GM21367 (cell line): ENCODE results near the gene MLLT10.
A peak's percentile ranks its signal among the peaks of the same experiment; 100 is the strongest.
"Not testable (repeated sequence)": the region's sequence is repeated elsewhere in the genome, so short reads cannot be mapped to it uniquely, and the experiment has no call there.

ENCODE experiments used
- ATAC-seq: cut with Tn5 transposase; IDR thresholded peaks from one replicate; pipeline ENCODE4 v1.9.1; 2021; ENCODE audit not compliant: unreplicated experiment

Gene MLLT10

GRCh38 chr10:21574514-21574913, 40.5 kb downstream of the MLLT10 start:
- ATAC-seq, result not testable (repeated sequence)

- ATAC-seq, result no peak
Measured at GRCh38 chr10:21579291-21579690, 45.3 kb downstream of the MLLT10 start.

GRCh38 chr10:21581421-21581834, 47.4 kb downstream of the MLLT10 start:
- peak; percentile 68 for ATAC-seq

- no peak for ATAC-seq
Measured at GRCh38 chr10:21584834-21585530, 51.0 kb downstream of the MLLT10 start.

GRCh38 chr10:21587391-21587790, 53.4 kb downstream of the MLLT10 start:
- no peak for ATAC-seq

GRCh38 chr10:21588159-21588558, 54.1 kb downstream of the MLLT10 start:
- ATAC-seq, result not testable (repeated sequence)

- no peak for ATAC-seq
Measured at GRCh38 chr10:21593986-21594385, 60.0 kb downstream of the MLLT10 start.

- no peak for ATAC-seq
Measured at GRCh38 chr10:21599582-21599981, 65.5 kb downstream of the MLLT10 start.

- no peak for ATAC-seq
Measured at GRCh38 chr10:21600804-21601433, 66.9 kb downstream of the MLLT10 start.

- ATAC-seq, result no peak
Measured at GRCh38 chr10:21602313-21602712, 68.3 kb downstream of the MLLT10 start.

- ATAC-seq, result no peak
Measured at GRCh38 chr10:21603721-21604120, 69.7 kb downstream of the MLLT10 start.

GRCh38 chr10:21604651-21605050, 70.6 kb downstream of the MLLT10 start:
- ATAC-seq, result no peak

- ATAC-seq, result no peak
Measured at GRCh38 chr10:21607907-21608306, 73.9 kb downstream of the MLLT10 start.

GRCh38 chr10:21614000-21614399, 80.0 kb downstream of the MLLT10 start:
- ATAC-seq, result no peak

- ATAC-seq, result no peak
Measured at GRCh38 chr10:21617267-21617666, 83.2 kb downstream of the MLLT10 start.

- ATAC-seq, result no peak
Measured at GRCh38 chr10:21623291-21623690, 89.3 kb downstream of the MLLT10 start.

GRCh38 chr10:21624421-21624820, 90.4 kb downstream of the MLLT10 start:
- not testable (repeated sequence) for ATAC-seq

- ATAC-seq, result no peak
Measured at GRCh38 chr10:21624951-21625350, 90.9 kb downstream of the MLLT10 start.

- no peak for ATAC-seq
Measured at GRCh38 chr10:21625623-21626229, 91.7 kb downstream of the MLLT10 start.

- ATAC-seq, result no peak
Measured at GRCh38 chr10:21626457-21627161, 92.6 kb downstream of the MLLT10 start.

- ATAC-seq, result no peak
Measured at GRCh38 chr10:21627331-21627730, 93.3 kb downstream of the MLLT10 start.

GRCh38 chr10:21628023-21628422, 94.0 kb downstream of the MLLT10 start:
- no peak for ATAC-seq
